GM18511 (cell line): Measurements from ENCODE around the gene SEMA3D.
A peak's percentile ranks its signal among the peaks of the same experiment; 100 is the strongest.

Experiments used
- ATAC-seq: cut with Tn5 transposase; IDR thresholded peaks from one replicate; pipeline ENCODE4 v1.9.1; 2021; ENCODE audit warnings: mild to moderate bottlenecking, moderate library complexity; ENCODE audit not compliant: unreplicated experiment

The SEMA3D gene

GRCh38 chr7:85186521-85187241, at the start of gene SEMA3D:
TSS of gene SEMA3D (minus strand) at chr7:85187056. CDS start at chr7:85121891, 65,165 bp downstream.
- ATAC-seq, result peak; percentile 99

GRCh38 chr7:85234730-85235129, 47.9 kb upstream of the SEMA3D start:
- ATAC-seq, result no peak

GRCh38 chr7:85232068-85232467, 45.2 kb upstream of the SEMA3D start:
- no peak for ATAC-seq

- ATAC-seq, result peak; percentile 59
Measured at GRCh38 chr7:85230623-85231022, 43.8 kb upstream of the SEMA3D start.

- no peak for ATAC-seq
Measured at GRCh38 chr7:85229544-85229943, 42.7 kb upstream of the SEMA3D start.

GRCh38 chr7:85226361-85227085, 39.7 kb upstream of the SEMA3D start:
- no peak for ATAC-seq

- ATAC-seq, result no peak
Measured at GRCh38 chr7:85224171-85224570, 37.3 kb upstream of the SEMA3D start.

GRCh38 chr7:85222522-85222921, 35.7 kb upstream of the SEMA3D start:
- no peak for ATAC-seq

- no peak for ATAC-seq
Measured at GRCh38 chr7:85221796-85222195, 34.9 kb upstream of the SEMA3D start.

GRCh38 chr7:85220651-85221050, 33.8 kb upstream of the SEMA3D start:
- no peak for ATAC-seq

GRCh38 chr7:85220023-85220422, 33.2 kb upstream of the SEMA3D start:
- no peak for ATAC-seq

GRCh38 chr7:85217085-85217484, 30.2 kb upstream of the SEMA3D start:
- no peak for ATAC-seq

- peak; percentile 97 for ATAC-seq
Measured at GRCh38 chr7:85215098-85215497, 28.2 kb upstream of the SEMA3D start.

- ATAC-seq, result no peak
Measured at GRCh38 chr7:85213500-85213899, 26.6 kb upstream of the SEMA3D start.

GRCh38 chr7:85205754-85206153, 18.9 kb upstream of the SEMA3D start:
- peak; percentile 58 for ATAC-seq

- ATAC-seq, result no peak
Measured at GRCh38 chr7:85204496-85204895, 17.6 kb upstream of the SEMA3D start.

GRCh38 chr7:85204061-85204460, 17.2 kb upstream of the SEMA3D start:
- no peak for ATAC-seq

GRCh38 chr7:85201209-85201608, 14.4 kb upstream of the SEMA3D start:
- ATAC-seq, result no peak

GRCh38 chr7:85196696-85197095, 9.8 kb upstream of the SEMA3D start:
- no peak for ATAC-seq

GRCh38 chr7:85191383-85191782, 4.5 kb upstream of the SEMA3D start:
- ATAC-seq, result no peak

GRCh38 chr7:85186083-85186520, 754 bp downstream of the SEMA3D start:
- peak; percentile 33 for ATAC-seq

GRCh38 chr7:85185424-85186082, 1.3 kb downstream of the SEMA3D start:
- ATAC-seq, result no peak
